Activated CD4-positive, alpha-beta T cell treated with anti-CD3 and anti-CD28 coated beads for 24 hours (primary cell): ENCODE data around the gene GPC5.
"Not testable (repeated sequence)": the region's sequence is repeated elsewhere in the genome, so short reads cannot be mapped to it uniquely, and the experiment has no call there.

Experiments used
- DNase-seq, 2 donors: peaks; one replicate each; pipeline ENCODE4 v3.0.0-alpha.2; 2020; ENCODE audit warnings: low read depth in 2 of 2

The GPC5 gene

GRCh38 chr13:91398413-91399188, at the start of gene GPC5:
Gene GPC5, plus strand, starts transcription at chr13:91398621.
- peak; percentile 77 to 79 for DNase-seq

GRCh38 chr13:91348906-91349435, 49.5 kb upstream of the GPC5 start:
- peak; percentile 87 to 93 for DNase-seq

DNA sequence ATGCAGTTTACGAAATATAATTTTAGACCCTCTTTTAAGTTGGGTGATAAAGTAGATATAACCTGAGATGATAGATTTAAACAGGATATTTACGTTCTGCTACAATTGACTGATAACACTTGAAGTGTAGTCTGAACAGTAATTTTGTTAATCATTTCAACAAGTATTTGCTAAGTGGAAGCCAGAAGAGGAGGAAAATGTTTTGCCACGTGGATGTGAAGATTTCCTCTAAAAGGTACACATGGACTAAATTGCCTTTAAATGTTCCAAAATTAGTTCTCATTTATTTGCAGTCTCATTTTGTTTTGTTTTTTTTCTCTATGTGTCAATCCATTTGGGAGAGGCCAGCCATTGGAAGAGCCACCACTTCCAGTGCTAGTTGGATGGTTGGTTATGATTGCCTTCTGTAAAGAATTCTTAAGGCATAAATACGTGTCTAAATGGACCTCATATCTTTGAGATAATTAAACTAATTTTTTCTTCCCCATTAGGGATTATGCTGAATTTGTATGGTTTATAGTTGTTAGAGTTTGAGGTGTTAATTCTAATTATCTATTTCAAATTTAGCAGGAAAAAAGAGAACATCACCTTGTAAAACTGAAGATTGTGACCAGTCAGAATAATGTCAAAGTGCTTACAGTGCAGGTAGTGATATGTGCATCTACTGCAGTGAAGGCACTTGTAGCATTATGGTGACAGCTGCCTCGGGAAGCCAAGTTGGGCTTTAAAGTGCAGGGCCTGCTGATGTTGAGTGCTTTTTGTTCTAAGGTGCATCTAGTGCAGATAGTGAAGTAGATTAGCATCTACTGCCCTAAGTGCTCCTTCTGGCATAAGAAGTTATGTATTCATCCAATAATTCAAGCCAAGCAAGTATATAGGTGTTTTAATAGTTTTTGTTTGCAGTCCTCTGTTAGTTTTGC, 48.2 kb upstream of the GPC5 start:
- DNase-seq, result no peak

GRCh38 chr13:91351123-91351522, 47.3 kb upstream of the GPC5 start:
- no peak for DNase-seq

DNA sequence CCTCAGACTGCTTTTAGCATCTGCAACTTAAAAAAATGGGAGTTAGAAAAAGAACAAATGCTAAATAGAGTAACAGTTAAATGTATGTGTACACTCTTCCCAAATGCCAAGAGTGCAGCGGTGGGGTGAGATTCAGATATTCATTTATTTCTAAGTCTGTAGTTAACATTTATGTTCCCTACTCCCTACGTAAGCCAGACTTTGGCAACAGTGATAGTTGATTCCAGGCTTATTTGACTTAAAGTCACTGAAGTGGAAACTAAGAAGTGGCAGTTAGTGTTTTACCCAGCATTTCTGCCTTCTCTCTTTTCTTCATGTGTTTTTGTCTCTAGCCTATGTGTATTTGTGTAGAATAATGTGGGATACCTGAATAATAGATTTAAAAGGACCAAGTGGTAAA, 46.4 kb upstream of the GPC5 start:
- DNase-seq, result no peak

GRCh38 chr13:91352891-91353290, 45.5 kb upstream of the GPC5 start:
- not testable (repeated sequence) for DNase-seq

DNA sequence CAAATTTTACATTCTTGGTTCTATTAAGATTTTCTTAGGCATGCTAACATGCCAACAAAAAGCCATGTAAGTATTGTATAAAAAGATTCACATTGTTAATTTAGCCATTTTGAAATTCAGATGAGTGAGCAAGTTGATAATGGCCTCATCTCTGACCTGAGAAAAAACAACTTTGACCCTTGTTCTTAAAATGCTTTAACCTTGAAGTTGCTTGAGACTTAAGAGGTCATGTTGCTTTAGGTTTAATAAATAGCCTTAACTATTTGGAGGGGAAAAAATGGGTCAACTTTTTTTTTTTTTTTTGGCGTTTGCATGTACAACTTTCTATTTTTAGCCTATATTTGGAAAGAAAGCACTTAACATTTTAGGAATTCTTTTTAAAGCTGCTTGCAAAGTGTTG, 44.9 kb upstream of the GPC5 start:
- no peak for DNase-seq

DNA sequence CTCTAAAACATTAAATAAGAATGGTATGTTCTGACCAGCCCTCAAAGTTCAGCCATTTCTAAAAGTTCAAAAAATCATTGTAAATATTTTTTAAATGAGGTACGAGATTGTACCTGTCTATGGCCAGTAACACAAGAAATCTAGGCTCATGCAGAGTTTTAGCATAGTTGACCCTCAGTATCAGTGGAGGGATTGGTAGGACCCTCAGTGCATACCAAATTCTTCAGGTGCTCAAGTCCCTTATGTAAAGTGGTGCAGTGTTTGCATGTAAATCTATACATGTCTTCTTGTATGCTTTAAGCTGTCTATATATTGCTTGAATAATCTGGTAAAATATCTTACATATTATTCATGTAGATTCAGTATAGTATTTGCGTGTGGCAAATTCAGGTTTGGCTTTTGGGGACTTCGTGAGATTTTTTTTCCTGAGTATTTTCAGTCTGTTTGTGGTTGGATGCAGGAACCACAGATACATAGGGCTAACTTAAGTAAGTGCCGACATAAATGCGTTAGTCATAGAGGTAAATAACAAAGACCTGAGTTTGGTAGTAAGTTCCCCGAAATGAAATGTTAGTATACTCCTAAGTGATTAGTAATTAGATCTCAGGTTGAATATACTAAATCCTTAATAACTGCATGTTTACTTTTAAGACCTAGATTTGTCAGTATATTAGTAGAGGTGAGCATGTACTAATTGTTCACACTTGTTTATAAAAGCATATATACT, 43.2 kb upstream of the GPC5 start:
- DNase-seq, result no peak

- DNase-seq, result no peak
These were observed 42.4 kb upstream of the GPC5 start for GRCh38 chr13:91355826-91356710.

DNA sequence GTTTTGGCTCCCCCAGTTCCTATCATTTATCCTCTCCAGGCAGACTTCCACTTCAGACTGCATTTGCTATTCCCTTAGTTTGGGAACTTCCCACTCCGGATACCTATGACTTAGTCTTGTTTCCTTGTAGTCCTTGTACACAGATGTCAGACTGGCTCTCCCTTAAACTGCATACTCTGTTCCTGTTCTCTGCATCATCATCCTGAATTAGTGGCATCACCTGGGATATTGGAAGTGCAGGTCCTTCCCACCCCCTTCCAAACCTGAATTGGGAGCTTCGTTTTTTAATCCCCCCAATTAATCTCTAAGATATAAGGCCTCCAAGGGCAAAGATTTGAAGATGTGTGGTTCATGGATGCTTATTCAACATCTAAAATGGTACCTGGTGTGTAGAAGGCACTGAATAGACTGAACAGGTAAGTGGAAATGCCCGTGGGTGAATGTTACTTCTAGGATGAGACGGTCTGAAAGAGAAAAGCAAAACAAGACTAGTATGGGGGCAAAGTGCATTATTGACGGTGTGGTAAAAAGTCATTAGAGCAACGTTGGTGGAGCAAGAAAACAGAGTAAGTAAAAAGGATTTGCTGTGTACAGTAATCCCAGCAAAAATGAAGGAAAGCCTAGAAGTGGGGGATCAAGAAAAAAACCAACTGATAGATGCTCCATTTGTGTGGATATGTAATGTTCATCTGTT, 41.4 kb upstream of the GPC5 start:
- DNase-seq, result no peak

DNA sequence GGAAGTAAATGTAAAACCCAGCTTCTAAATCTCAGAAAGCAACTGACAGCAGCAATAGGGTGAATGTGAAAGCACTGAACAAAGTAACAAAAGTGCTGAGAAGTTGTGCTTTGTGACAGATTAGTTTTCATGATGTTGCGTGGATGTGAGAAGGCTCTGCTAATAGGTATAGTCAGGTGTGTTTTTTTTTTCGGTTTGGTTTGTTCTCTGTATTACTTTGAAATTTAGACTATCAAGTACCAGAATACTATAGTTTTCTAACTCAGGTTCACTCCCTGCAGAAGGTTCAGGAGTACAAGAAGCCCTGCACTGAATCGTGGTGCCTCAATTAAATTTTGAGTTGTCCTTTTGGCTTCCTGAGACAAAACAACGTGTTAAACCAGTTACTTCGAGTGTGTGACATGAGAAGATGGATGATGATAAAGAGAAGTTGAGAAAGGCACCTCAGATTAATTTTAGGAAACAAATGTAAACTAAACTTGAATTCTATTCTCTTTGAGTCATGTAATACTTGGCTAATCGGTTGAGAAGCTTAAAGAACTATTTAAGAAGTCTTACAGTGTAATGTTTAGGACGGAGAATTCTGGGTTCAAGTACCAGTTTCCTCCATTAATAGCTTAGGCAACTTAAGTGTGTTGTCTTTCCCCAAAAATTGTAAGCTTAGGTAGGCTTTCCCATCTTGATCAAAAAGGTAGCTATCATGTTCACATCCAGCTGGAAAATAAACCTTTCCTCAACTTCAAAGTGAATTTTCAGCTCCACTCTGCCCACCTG, 40.6 kb upstream of the GPC5 start:
- DNase-seq, result no peak

GRCh38 chr13:91358387-91358782, 40.0 kb upstream of the GPC5 start:
- DNase-seq, result no peak

- no peak for DNase-seq
These were observed 39.3 kb upstream of the GPC5 start for GRCh38 chr13:91359111-91359510.

GRCh38 chr13:91359631-91360030, 38.8 kb upstream of the GPC5 start:
- no peak for DNase-seq

DNA sequence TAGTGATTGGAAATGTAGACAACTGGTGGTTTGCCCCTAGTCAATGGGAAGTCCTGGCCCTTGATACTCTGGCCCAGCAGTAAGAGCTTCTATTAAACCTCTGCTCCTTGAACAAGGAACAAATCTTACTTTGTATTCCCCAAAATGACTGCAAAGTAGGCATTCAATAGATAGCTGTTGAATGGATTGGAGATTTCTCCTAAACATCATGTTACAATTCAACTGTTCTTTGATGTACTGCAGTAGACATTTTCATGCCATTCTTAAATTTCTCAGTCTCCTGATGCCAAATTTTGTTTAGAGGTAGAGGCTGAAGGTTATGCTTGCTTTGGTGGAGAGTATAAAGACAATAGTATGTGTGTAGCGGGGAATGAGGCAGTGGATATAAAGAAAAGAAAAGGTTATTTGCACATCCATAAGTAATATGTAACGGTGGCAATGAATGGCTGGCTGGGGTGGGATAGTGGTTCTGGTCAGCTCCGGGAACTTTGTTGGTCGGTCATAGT, 38.1 kb upstream of the GPC5 start:
- DNase-seq, result no peak

- DNase-seq, result no peak
These were observed 36.6 kb upstream of the GPC5 start for GRCh38 chr13:91361755-91362271.

GRCh38 chr13:91362908-91363307, 35.5 kb upstream of the GPC5 start:
- DNase-seq, result no peak

DNA sequence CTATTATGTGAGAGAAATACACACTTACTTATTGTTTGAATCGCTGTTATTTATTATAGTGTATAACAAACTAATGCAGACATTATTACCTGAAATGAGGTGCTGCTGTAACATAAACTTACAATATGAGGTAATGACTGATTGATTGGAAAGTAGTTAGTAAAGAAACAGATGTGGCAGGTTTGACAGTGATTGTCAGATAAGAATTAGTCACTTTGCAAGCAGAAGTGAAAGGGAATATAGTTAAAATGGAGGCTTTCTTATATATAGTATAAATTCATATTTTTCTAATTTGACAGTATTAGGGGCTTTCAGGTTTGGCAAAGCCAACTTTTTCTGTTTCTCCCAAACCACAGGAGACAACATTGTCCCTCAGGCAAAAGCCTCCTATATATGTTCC, 30.3 kb upstream of the GPC5 start:
- DNase-seq, result no peak
